KG1 (cell line): Measurements from ENCODE around the gene SOWAHB.

Experiments used
- DNase-seq: peaks from one replicate; lab custom pipeline; 2025; lab: John Stamatoyannopoulos, UW

Gene SOWAHB, protein sequence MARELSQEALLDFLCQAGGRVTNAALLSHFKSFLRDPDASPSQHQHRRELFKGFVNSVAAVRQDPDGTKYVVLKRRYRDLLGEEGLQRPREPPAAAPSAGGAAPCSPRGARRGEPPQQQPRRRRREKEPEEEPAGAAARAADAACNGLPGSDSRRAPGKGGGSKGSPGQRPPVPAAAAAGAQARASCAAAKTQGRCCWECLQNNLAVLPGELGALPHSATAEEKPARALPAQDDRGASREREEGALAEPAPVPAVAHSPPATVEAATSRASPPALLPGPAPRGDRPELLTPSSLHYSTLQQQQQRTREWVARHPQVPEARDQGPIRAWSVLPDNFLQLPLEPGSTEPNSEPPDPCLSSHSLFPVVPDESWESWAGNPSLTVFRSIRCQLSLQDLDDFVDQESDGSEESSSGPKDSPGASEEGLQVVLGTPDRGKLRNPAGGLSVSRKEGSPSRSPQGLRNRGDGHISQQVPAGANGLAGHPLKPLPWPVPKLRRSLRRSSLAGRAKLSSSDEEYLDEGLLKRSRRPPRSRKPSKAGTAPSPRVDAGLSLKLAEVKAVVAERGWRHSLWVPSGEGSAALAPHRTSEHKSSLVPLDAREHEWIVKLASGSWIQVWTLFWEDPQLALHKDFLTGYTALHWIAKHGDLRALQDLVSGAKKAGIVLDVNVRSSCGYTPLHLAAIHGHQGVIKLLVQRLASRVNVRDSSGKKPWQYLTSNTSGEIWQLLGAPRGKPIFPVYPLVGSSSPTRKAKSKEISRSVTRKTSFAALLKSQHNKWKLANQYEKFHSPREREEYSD

DNA sequence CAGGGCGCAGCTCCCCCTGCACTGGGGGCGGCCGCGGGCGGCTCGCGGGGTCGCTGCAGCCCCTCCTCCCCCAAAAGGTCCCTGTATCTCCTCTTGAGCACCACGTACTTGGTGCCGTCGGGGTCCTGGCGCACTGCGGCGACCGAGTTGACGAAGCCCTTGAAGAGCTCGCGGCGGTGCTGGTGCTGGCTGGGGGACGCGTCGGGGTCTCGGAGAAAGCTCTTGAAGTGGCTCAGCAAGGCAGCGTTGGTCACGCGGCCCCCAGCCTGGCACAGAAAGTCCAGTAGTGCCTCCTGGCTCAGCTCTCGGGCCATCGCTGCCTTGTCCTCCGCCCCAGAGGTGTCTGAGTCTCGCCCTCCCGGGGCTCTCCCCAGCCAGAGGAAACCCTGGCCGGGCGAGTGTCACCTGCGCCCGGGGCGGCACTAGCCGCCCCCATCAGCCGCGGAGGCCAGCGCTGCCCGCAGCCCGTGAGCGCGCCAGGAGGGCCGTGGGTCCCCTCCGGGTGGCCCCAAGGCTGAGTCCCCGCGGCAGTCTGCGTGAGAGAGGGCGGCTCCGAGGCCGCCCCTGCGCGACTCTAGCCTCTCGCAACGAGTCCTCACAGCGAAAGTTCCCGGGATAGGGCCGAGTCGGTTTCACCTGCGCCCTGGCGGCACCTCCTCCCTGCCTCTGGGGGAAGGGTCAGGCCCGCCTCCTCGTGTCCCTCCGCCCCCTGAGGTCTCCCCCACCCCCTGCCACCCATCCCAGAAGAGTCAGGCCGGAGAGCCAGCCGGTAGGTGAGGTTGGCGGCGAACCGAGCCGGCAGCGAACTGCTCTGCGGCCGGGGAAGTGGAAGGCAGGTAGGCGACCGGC lies at the start of gene SOWAHB:
SOWAHB (minus strand) TSS at position 609 of the 849 bp plus-strand sequence; CDS start at position 314, 295 bp downstream.
- no peak for DNase-seq

DNA sequence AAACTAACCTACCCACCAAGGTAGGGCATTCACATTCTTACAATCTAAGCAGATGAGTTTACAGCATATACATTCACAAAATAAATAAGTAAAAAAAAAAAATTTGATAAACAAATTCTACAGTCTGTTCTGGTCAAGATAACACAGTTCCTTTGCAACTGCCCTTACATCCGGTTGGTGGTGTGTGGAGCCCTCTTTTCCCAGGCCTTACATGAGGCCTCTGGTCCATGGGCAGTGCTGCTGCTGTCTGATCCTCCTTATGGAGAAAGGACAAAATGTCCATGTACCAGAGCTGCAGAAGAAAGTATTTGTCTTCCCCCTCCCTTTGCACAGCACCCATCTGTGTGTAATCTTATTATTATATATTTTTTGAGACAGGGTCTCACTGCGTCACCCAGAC lies 49.4 kb upstream of the SOWAHB start:
- DNase-seq = no peak

DNA sequence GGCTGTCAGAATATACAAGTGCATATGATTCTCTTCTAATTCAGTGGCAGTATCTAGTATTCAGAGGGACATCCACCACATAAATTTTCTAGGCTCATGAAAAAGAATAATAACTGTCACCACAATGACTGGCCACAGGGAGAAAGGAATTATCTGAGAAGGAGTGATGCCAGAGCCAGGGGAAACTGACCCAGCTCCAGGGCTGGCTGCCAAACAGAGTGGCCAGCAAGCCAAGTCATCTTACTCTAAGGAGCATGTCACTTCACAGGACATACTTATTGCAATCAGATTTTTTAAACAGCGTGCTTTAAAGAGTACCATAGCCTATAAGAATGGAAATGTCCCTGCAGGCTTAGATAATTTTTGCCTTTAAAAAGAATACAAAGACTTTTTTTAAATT lies 45.8 kb upstream of the SOWAHB start:
- no peak for DNase-seq

DNA sequence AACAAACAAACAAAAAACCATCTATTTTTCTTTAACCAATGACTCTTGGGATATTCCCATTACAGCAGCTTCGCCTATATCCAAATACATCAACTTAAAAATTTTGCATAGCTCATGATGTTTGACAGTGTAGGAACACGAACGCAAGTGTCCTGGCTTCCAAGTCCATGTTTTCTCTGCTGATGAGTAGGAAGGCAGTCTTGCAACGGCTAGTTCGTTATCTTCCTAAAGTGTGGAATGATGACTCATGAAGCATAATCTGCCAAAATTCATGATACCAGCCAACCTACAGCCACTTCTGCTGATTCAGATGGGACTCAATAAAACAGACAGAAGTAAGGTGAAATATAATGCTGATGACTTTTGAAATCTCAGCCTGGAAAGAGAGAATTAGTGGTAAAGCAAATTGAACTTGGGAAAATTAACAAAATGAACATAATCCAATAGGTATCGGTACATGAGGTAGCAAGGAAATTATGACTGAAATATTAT lies 45.2 kb upstream of the SOWAHB start:
- DNase-seq = no peak

DNA sequence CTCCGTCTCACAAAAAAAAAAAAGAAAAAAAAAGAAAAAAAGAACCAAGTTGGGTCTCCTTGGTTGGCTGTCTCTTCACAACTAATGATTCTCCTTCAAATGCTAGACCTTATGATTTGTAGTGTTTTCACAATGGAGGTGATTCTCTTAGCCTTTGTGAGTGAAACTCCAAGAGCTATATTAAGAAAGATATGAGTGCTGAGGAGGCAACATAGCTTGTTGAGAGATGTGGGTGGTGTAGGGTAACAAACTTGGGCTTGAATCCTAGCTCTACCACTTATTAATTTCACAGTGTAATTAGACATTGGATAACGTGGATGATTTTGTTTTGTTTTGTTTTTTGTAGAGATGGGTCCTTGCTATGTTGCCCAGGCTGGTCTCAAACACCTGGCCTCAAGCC lies 41.2 kb upstream of the SOWAHB start:
- DNase-seq = no peak

DNA sequence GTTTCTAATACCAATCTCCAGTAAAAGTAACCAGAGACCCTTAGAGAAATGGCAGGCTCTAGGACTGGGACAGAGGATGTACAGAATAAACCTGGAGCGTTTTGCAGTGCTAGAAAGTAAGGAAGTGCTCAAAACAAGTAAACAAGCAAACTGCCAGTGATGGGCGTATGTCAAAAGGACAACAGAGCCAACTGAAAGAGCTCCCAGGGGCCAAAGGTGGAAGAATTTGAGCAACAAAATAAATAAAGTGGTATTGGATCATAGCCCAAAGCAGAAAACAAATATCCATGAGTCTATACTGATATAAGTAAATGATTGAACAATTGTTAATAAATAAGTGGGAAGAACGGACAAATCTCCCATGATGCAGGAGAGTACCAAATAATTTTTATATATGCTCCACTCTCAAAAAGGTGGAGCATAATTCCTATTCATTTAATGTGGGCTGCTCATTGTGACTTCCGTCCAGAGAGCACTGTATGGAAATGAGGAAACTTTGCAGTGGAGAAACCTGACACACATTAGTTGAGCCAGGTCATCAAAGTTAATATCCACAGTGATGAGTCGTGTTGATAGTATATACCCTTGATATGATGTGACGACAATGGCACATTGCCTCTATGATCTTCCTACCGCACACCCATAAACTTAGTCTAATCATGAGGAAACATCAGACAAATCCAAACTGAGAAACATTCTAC lies 33.8 kb upstream of the SOWAHB start:
- DNase-seq = no peak

DNA sequence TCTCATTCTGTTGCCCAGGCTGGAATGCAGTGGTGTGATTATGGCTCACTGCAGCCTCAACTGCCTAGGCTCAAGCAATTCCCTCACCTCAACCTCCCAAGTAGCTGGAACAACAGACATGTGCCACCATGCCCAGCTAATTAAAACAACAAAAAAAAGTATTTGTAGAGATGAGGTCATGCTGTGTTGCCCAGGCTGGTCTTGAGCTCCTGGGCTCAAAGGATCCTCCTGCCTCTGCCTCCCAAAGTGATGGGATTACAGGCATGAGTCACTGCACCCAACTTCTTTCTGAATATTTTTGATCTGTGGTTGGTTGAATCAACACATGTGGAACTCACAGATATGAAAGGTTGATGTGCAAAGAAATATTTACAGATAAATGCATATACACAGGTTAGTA lies 33.1 kb upstream of the SOWAHB start:
- DNase-seq = no peak

DNA sequence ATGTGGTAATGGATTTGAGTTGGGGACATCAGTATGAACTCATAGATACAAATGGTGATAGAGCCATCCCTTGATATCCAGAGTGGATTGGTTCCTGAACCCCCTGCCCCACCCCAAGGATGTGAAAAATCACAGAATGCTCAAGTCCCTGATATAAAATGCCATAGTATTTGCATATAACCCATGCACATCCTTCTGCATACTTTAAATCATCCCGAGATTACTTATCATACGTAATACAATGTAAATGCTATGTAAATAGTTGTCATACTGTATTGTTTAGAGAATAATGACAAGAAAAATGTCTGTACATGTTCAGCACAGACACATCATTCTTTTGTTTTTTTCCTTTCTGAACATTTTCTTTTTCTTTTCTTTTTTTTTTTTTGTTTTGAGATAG lies 32.7 kb upstream of the SOWAHB start:
- no peak for DNase-seq

DNA sequence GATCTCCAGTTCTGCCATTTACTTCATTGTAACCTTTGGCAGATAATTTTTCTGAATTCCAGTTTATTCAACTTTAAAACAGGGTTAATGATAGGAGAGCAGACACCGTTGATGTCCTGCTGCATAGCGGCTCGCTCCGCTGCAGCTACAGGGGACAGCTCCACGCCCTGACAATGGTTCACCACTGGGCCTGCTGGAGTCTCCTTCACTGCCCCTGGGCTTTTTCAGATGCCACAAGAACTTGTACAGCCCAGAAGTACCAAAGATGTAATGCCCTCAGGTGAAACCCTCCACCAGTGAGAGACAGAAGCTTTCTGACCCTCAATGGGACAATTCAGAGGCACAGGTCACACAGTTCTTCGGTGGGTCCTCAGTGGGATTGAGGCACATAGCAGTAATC lies 28.9 kb upstream of the SOWAHB start:
- DNase-seq = no peak

DNA sequence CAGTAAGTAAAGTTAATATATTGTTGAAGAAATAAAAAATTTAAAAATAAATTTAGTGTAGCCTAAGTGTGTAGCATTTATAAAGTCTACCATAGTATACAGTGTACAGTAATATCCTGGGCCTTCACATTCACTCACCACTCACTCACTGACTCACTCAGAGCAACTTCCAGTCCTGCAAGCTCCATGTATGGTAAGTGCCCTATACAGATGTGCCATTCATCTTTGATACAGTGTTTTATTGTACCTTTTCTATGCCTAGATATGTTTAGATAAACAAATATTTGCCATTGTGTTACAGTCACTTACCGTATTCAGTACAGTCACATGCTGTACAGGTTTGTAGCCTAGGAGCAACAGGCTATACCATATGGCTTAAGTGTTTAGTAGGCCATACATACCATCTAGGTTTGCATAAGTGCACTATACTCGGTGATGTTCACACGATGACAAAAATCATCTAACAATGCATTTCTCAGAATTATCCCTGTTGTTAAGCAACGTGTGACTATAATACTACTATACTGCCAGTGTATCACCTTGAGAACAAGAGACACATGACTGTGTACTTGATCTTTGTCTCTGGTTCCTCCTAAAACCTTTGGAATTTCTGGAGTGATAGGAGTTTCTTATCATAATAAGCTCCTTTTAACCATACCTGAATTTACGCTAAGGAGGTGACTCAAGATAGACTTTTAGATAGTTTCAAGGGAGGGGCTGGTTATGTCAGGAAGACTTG lies 25.8 kb upstream of the SOWAHB start:
- DNase-seq = no peak

DNA sequence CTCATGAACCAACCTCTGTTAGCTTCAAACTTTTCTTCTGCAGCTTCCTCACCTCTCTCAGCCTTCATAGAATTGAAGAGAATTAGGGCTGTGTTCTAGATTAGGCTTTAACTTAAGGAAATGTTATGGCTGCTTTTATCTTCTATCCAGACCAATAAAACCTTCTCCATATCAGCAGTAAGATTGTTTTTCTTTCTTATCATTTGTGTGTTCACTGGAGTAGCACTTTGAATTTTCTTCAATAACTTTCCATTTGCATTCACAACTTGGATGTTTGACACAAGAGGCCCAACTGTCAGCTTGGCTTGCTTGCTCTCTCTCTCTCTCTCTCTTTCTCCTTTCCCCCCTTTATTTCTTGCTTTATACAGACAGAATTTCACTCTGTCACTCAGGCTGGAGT lies 22.8 kb upstream of the SOWAHB start:
- no peak for DNase-seq

DNA sequence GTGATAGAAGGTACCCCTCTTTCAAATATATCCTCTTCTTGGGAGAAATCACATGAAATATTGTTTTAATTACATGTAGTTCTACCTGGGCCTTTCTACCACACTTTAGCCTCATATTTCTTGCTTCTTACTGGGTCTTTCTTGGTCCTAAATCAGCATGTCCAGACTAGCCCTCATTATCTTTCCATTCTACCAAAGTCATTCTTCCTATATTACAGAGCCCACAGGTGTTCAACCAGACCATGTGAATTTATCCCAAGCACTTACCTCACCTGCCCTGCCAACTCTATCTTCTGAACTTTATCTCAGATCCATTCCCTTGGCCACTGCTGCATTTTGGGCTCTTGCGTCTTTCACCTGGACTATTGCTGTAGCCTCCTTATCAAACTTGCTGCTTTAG lies 11.8 kb upstream of the SOWAHB start:
- DNase-seq = no peak

DNA sequence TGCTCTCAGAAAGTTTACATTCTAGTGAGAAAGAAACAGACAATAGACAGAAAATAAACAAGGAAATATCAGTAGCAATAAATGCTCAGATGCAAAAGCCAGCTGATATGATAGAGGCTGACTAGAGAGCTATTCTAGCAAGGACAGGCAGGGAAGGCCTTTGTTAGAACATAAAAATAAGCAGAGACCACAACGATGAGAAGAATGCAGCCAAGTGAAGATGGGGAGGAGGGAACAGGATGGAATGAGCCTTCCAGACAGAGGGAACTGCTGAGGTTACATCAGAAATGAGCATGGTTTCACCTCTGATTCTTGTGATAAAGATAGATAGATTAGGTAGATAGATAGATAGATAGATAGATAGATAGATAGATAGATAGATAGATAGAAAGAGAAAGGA lies 7.6 kb upstream of the SOWAHB start:
- DNase-seq = no peak

DNA sequence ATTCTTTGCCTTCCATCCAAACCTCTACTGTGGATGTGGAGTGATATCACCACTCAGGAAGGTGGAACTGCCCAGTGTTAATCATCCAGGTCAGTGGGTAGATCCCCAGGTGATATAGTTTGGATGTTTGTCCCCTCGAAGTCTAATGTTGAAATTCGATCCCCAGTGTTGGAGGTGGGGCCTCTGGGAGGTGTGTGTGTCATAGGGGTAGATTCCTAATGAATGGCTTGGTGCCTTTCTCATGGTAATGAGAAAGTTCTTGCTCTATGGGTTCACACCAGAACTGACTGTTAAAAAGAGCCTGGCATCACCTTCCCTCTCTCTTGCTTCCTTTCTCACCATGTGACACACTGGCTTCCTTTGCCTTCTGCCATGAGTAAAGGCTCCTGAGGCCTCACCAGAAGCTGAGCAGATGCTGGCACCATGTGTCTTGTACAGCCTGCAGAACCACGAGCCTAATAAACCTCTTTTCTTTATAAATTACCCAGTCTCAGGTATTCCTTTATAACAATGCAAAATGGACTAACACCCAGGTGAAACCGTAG lies 6.8 kb upstream of the SOWAHB start:
- DNase-seq = no peak

DNA sequence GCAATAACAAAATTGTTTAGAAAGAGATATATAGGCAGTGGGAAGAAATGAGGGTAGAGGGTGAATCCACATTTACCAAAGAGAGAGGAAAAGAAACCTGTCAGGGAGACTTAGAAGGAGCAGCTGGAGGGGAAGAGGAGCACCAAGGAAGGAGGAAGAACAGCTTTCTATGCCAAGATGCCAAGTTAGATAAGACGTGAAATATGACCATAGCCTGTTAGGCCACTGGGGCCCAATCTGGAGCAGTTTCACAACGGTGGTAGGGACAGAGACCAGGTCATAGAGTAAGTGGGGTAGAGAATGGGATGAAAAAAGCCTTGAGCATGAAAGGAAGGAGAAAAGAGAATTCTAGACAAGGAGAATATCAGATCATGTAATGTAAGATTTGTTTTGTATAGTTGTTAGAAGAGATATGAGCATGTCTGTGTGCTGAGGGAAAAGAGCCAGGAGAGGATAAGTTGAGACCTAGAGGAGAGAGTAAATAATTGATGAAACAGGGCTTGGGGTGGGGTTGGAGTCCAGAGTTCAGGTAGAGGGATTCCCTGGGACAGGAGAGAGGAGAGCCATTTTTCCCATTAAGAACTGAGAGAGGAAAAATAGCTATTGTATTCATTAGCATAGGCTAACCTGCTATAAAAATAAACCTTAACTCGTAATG lies 4.4 kb upstream of the SOWAHB start:
- DNase-seq = no peak

DNA sequence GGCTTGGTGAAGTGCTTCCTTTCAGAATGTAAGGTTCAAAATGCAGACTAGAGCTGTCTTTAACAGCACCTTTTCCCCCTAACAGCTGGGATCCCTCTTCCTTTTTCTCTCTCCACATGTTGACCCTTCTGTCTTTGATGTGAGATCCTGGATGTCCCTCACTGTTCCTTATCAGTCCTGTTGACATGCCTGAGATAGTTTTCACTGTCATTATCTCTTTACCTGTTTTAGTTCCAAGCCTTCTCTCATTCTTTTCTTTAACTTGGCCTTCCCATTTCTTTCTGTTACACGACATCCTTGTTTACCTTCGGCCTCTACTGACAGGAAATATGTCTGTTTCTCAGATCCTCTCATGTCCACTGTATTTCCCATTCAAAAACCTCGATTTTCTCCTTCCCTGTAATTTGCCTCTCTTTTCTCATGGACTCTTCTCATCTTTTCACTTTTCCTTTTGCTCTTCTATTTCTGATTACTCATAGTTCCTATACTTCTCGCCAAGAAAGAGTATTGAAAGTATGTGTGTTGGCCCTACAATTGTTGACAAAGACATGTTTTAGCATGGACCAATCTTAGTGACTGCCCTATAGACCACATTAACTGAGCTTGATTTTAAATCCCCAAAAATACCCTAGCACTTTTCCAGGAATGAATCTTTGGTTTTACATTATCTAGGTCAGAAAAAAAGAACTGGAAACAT lies 1.2 kb upstream of the SOWAHB start:
- DNase-seq = no peak

DNA sequence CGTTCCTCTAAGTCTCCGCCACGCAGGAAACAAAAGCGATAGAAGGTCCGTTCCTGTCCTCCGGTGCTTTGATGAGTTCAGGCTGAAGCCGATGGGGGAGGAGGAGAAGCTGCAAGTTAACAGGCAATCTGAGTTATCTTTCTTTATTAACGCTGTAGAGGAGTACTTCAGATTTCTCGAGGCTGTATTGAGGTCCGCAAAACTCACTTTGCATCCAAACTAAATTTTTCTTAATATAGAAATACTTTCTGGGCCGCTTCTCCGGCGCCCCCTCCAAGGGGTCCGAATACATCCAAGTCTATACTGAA lies 395 bp upstream of the SOWAHB start:
- no peak for DNase-seq

DNA sequence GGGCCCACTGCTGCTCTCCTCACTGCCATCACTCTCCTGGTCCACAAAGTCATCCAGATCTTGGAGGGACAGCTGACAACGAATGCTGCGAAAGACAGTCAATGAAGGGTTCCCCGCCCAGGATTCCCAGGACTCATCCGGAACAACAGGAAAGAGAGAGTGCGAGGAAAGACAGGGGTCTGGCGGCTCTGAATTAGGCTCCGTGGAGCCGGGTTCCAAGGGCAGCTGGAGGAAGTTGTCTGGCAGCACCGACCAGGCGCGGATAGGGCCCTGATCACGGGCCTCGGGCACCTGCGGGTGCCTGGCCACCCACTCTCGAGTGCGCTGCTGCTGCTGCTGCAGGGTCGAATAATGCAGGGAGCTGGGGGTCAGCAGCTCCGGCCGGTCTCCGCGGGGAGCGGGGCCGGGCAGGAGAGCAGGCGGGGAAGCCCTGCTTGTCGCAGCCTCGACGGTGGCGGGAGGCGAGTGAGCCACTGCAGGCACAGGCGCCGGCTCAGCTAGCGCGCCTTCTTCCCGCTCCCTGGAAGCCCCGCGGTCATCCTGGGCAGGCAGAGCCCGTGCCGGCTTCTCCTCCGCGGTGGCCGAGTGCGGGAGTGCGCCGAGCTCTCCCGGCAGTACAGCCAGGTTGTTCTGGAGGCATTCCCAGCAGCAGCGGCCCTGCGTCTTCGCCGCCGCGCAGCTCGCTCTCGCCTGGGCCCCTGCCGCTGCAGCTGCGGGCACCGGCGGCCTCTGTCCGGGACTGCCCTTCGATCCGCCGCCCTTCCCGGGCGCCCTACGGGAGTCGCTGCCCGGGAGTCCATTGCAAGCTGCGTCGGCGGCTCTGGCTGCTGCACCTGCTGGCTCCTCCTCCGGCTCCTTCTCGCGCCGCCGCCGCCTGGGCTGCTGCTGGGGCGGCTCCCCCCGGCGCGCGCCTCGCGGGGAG lies 1.1 kb downstream of the SOWAHB start:
- DNase-seq = no peak

DNA sequence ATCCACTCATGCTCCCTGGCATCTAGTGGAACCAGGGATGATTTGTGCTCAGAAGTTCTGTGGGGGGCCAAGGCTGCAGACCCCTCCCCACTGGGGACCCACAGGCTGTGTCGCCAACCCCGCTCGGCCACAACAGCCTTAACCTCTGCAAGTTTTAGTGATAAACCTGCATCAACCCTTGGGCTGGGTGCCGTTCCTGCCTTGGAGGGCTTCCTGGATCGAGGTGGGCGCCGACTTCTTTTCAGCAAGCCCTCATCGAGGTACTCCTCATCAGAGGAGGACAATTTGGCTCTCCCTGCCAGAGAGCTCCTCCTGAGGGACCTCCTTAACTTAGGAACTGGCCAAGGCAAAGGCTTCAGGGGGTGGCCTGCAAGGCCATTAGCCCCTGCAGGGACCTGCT lies 1.9 kb downstream of the SOWAHB start:
- no peak for DNase-seq
